NCI-H187 (cell line): ENCODE data around the gene MTX3.

ENCODE experiments used
- DNase-seq, 2 experiments: peaks; one replicate each; lab custom pipeline; 2025; lab: John Stamatoyannopoulos, UW

The MTX3 gene

DNA sequence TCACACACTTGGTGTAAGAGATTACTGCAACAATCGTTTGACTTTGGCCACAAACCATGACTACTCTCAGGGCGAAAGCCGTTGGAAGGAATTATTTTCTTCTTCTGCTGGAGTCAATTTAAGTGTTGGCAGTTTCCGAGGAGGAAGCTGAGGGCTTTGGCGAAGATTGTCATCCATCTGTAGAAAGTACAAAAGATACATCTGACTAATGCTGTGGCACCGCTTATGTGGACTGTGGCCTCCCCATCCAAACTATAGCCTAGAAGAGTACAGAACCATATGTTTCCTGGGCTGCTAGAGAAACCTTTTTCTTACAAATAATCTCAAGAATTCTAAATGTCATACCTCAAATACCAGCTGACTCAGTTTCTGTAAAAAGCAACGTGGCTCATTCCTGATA, 7.4 kb downstream of the MTX3 start:
- no peak for DNase-seq

DNA sequence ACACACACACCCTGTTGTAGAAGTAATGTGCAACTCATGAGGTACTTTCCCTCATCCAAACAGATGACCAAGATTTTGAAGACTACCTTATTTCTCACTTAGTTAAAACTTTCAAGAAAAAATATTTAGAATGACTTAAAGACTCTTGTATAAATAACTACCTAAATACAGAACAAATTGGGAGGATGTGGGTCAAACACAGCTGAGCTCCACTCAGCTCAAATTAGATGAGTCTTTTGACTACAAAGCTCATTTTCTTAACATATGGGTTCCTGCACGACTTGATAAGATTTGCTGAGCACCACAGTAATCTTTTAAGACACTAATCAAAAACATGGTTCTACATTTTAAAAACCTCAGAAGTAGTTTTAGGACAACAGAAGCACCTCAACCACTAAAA, 8.9 kb downstream of the MTX3 start:
- no peak for DNase-seq

DNA sequence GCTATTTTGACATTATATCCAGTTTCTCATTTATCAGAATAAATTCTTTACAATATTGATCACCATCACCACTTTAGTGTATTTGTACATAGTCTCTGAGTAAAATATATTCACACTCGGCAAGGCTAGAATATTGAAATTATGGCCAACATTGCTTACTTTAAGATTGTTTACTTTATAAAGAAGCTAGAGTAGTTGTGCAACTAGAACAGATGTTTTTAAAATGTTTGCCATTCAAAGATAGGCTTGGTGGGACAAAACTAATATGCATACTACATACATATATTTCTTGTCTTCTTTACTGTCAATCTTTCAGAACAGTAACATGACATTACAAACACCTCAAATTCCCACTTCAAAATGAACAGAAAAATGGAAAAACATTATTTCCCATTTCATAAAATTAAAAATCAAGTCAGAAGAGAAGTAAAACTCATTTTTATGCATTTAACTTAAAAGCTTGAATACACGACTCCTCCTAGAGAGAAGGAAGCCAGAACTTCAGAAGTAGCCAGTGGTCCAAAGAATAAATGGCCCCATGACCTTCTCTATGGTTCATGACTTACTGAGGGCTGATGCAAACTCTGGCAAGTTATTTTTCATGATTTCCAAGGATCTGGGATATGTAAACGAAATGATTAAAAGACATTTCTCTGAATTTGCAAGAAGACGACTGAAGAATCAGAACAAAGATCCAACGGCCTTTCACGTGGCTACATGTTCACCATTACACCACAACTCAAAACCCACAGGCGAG, 14.1 kb downstream of the MTX3 start:
- DNase-seq = no peak

DNA sequence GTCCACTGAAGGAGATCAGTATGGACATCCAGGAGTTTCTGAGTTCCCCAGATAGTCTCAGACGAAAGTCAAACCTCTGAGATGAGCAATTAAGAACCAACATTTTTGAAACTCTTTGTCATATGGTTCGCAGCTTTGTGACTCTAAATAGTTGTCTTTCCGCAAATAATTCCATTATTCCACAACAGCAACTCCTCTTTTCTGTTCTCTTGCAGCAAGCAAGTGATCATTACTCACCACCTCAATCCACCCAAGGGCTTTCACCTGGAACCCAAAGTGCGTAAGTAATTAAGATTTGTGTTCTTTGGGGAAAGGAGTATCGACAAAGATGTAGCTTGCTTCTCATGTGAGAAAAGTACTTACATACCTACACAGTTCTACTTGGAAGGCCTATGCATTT, 15.6 kb downstream of the MTX3 start:
- no peak for DNase-seq

DNA sequence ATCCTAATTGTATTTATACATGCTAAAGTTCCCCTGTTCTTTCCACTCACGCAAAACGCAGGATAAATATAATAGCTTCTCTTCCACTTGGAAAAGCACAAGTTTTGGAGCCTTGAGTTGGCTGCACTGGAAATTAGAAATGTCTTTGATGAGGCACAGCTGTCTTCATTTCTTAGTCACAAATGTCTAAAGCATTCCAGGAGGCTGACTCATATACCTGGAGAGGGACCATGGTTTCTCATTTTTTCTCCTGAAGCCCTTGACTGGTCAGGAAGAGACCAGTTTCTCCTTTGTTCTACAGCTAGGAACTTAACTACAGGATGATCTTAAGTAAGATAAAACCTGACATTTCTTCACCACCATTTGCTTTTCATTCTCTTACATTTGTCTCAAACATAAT, 16.2 kb downstream of the MTX3 start:
- DNase-seq = no peak

DNA sequence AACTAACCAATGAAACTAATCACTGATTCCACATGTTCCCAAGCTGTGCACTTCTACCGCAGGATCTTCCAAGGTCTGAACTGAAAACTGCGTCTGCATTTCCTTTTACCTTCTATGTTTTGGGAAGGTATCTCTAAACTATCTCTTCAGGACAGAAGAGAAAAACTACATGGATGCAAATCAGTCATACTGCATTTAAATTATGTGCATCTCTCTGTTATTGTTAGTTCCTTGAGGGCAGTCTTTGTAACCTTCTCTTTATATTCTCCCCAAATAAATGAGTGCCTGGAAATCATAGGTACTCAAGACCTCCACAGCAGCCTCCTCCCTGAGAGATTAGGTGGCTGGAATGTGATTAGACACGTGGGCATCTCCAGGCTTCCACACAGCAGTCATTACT, 17.1 kb downstream of the MTX3 start:
- no peak for DNase-seq

DNA sequence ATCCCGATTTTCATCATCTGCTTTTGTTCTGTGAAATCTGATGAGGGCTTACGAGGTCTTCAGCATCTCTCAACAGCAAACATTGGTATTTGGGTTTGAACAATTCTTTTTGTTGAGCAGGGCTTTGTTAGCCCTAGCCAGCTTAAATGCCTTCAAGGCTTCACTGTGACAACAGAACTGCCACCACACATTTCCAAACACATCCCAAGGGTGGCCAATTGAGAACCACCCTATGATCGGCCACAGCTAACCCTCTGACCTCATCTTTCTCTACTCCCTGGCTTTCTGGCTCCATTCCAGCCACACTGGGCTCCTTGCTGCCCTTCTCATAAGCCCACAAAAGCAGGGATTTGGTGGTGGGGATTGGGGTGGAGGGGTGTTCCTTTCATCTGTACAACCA, 17.6 kb downstream of the MTX3 start:
- DNase-seq = no peak

DNA sequence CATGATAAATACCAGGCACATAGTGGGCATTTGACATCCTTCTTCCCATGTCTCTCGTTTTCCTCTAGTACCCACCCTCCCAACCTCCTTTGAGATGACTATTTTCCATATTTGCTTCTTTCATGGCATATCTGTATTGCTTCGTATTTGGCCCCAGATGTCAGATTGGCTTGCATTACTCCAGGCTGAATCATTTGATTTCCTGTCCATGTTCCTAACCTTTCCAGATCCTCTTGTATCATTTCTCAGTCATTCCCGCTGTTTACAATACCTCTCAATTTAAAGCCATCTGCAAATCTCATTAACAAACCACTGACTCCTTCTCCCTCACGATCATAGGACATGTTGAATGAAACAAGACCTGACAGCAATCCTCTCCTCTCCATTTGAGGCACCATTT, 19.9 kb downstream of the MTX3 start:
- DNase-seq = no peak

DNA sequence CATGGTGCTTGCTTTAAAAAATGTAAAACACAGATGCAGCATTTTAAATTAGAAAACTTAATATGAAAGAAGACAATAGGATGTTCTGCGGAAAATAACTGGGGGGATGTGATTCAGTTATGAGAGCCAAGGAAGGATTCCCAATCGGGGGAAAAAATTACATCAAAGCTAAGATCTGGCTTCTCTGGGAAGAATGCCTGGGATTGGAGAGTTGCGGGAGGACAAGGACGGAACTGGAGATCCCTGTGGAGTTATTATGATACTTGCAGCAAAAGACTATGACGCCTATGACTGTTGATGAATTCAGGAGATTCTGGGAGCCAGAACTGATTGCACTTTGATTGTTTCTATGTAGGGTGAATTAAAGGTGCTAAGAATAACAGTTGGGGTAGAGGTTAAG, 24.6 kb downstream of the MTX3 start:
- DNase-seq = no peak

DNA sequence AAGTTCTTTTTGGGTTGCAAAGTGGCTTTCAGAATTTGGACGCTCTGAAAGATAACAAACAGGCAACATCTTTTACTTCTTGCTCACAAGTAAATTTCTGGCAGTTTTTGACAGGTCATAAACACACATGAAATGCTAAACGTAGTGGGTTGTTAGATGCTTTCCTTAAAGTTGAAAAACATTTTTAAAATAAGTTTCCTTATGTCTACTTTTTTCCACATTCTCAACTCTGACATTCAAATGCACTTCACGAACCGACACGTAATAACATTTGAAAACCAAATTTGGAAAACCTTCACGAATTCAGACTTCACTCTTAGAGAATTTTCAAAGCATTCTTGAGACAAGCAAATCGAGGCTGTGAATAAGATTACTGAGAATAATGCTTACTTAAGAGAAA, 26.9 kb downstream of the MTX3 start:
- DNase-seq = no peak

DNA sequence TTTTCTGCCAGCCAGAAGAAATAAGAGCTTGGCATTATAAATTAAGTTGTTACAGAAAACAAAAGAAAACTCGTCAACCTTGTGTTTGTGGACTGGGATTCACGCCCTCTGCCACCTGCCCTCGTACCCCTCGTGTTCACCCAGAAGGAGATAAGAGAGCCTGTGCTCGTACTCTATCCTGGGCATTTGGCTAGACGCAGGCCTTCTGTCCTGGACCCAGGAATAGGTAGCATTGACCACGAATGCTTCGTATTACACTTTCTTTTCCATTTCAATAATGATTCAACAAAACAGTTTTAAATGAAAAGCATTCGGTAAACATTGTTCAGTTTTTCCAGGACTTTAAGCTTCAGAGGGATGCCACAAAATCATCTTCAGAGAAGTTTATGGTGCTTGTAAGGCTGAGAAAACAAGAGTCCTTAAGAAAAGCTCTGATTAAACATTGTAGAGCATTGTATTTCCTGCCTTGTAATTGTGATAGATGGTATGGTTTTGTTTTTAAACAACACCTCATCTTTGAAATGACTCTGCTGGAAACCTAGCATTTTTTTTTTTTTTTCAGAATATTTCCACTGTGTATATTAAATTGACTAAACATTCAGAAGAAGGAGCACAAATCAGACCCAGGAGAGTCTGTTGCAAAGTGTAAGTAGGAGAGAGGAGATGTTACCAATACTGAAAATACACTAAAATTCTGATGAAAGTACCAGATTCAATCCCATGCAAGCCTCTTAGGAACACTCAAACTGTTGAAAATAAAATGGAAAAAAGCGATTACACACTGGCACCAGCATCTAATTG, 27.6 kb downstream of the MTX3 start:
- DNase-seq = no peak

DNA sequence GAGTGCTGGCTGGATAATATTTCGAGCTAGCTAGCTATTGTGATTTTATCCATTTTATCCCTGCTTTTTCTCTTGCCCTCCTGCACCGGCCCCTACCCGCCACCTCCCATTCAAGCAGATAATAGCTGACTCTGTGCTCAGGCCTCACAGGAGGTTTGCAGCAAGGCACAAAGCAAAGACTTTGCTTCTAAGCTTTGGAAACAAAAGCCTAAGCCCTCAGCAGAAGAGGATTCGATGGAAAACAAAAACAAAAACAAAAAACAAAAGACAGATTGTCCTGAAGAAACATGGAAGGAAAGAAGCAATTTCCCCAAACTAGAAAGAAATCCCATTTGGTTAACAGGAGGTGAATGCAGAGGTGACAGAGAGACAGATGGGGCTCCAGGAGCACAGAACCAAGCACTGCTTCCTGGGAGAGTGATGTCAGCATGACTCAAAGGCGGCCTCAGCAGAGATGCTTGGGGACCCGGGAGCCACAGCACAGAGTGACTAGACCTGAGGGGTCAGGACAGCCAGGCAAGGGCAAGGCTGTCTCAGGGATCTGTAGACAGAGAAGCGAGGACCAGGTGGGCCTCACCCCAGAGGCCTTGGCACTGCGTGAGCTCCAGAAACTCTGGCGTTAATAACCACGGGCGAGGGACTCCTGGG, 28.4 kb downstream of the MTX3 start:
- DNase-seq = no peak

DNA sequence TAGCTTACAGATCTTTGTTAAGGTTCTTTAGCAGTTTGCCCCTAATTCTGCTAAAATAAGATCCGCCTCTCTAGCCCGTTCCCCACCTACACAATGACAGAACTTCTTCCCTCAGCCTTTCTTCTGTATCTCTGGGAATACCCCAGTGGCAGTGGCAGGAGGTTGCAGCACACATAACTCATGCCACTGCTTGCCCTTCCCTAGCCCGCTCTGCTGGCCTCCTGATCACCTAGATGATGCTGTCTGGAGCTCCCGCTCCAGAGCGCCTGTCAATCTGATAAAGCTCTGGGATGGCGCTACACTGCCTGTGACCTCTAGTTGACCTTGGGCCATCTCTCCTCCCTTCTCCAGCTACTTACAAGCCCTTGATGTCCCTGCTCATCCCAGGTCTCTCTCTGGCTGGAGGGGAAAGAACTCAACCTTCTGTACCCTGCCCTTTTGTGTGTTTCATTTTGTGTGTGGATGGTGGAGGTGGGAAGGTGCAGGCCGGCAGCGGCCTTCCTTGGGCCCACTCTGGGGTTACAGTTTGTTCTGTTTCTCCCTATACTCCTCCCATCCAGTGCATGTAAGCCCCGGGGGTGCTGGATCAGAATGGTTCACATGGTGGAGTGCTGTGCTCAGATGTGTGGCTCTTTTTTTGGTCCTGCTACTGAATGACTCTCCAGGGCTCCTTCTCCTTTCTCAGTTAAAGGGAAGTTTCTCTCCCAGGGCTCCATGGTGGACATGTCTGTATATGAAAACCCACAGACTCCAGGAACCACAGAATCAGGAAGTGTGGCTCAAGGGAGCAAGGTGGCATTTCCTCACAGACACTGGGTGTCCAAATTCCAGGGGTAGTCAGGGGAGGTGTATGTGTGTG, 29.1 kb downstream of the MTX3 start:
- no peak for DNase-seq

DNA sequence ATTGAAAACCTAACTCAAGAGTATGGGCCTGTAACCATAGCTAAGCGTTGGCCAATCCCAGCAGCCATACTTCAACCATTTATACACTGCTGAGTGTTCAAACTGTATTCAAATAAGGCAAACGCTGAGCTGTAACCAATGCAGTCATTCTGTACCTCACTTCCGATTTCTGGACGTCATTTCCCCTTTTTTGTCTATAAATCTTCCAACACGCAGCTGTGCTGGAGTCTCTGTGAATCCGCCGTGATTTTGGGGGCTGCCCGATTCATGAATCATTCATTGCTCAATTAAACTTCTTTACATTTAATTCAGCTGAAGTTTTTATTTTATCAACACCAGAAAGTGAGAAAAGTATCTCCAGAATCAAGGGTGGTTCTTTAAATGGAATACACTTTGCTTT, 31.7 kb downstream of the MTX3 start:
- no peak for DNase-seq

DNA sequence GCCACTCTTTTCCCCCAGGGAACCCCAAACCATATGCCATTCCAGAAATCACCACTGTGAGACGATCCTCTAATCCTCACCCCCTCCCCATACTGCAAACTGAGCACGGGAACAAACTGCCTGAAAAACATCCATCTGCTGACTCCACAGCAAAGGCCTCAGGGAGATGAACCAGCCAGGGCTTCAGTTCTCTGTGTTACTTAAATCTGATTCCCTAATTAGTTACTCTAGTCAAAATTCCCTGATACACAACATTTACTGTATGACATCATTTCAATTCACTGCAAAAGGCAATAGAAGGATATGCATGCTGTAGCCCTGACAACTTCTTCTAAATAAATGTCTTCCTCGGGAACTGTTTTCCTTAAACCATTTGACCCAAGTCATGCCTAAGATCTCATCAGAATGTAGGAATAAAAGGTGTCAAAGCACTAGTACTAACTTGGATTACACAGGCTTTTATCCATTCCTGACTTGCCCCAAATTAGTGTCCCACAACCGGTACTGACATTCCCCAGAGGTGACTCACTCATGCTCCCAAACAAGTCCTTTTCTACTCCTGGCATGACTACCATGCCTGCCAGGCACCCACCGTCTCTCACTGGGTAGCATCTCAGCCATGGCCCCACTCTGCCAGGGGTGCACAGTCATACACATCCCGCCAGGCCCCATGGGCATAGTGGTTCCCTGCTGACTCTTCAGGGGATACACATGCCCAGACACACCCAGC, 35.0 kb downstream of the MTX3 start:
- no peak for DNase-seq

DNA sequence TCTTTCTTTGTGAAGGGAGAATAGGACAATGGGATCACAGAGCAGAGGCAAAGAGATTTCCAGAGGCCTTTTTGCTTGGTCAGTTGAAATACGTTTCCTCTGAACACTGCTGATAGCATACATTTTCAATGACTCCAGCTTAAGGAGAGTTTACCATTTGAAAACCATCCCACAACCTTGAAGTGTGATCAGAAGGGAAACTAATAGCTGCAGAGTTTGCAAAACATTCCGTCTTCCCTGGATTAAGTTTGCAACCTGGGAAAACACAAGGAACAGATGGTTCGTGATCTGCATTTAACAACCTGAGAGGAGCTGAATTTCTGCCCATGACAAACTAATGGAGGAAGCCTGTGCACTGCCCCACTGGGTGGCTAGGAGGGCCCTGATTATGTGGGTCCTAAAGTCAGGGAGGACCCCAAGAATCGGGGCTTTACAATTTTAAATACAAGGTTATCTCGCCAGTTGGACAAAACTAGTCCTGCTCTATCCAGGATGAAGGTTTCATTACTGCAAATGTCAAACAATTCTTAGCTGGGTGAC, 35.6 kb downstream of the MTX3 start:
- DNase-seq = no peak

DNA sequence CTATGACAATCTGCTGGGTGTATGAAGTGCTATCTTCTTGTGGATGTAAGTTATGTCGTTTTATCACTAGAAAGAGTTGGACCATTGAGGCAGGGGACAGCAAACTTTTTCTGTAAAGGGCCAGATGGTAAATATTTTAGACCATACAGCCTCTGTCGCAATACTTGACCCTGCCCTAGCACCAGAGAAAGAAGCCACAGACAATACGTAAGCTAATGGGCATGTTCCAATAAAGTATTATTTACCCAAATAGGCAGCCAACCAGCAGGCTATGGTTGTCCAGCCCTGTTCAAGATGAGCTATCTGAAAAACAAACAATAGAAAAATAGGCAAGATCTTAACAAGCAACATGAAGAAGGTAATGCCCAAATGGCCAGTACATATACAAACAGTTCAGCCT, 36.4 kb downstream of the MTX3 start:
- no peak for DNase-seq

DNA sequence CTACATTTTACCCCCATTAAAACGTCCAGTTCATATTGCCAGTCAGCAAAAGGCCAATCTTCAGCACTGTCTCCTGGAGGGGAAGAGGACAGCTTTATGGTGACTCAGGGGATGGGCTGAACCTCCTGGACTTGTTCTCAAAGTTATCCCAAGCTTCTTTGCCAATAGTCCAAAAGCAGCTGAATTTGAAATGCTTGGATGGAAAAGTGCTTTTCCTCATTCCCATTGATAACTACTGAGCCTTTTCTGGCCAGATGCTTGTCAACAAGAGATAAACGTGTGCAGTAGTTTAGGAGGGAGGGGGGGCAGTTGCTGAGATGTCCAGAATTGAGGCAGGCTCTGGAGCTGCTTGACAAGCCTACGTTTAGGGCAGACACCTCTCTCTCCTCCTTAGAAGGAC, 43.5 kb downstream of the MTX3 start:
- no peak for DNase-seq

DNA sequence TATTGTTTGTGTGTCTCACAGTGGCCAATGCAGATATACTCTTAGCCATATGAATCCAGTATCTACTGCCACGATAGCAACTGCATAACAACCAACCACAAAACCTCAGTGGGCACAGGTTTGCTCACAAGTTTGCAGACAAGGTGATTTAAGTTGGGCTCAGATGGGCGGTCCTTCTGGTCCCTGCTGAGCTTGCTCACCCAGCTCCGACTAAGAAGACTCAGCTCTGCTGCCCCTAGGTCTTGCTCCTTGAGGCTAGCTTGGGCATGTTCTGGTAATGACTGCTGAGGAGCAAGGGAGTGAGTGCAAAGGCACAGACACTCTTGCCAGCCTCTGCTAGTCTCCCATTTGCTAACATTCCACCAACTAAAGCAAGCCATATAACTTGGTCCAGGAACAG, 52.6 kb downstream of the MTX3 start:
- no peak for DNase-seq

DNA sequence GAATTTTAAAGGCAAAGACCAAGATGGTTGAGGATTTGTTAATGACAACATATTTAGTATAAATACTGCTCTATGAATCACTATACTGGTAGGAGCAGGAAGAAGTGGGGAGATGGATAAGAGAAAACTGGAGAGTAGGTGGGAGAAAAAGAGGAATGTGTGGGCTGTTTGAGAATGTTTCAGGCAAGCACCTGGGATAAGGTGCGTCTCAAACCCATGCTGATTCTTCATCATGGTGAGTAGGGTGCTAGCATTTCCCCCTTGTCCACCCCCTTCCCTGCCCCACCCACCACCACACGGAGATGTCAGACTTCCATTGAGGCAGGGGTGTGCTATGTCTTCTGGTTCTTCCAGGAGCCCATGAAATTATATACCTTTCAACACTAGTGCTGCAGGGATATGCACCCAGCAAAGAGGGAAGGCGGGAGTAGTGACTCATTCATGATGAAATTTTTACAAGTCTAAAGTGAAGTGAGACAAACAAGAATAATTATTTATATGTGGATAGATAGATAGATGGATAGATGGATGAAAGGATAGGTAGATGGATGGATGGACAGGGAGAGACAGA, 54.3 kb downstream of the MTX3 start:
- no peak for DNase-seq
